GM18526 (cell line): Measurements from ENCODE around the gene ST3GAL2.
A peak's percentile ranks its signal among the peaks of the same experiment; 100 is the strongest.

Source experiments
- POLR2A ChIP-seq: IDR thresholded peaks from 3 replicates; pipeline ENCODE4 v1.6.1; 2011; ENCODE audit not compliant: insufficient read length; ENCODE audit errors: extremely low read depth

The ST3GAL2 gene

GRCh38 chr16:70432723-70433457 is 6.0 kb downstream of the ST3GAL2 start:
- peak; percentile 45 for TF ChIP-seq POLR2A

- TF ChIP-seq POLR2A = no peak
Measured at GRCh38 chr16:70432356-70432722, 6.6 kb downstream of the ST3GAL2 start.

- peak; percentile 42 for TF ChIP-seq POLR2A
Measured at GRCh38 chr16:70430667-70431536, 8.0 kb downstream of the ST3GAL2 start.

GRCh38 chr16:70429888-70430666 is 8.8 kb downstream of the ST3GAL2 start:
- no peak for TF ChIP-seq POLR2A

GRCh38 chr16:70428178-70428998 is 10.5 kb downstream of the ST3GAL2 start:
- peak; percentile 41 for TF ChIP-seq POLR2A

- TF ChIP-seq POLR2A = no peak
Measured at GRCh38 chr16:70427786-70428177, 11.1 kb downstream of the ST3GAL2 start.

- TF ChIP-seq POLR2A = no peak
Measured at GRCh38 chr16:70422543-70422942, 16.4 kb downstream of the ST3GAL2 start.

GRCh38 chr16:70421473-70422311 is 17.2 kb downstream of the ST3GAL2 start:
- TF ChIP-seq POLR2A = no peak

GRCh38 chr16:70421014-70421413 is 17.9 kb downstream of the ST3GAL2 start:
- TF ChIP-seq POLR2A = no peak

GRCh38 chr16:70419384-70420327 is 19.2 kb downstream of the ST3GAL2 start:
- TF ChIP-seq POLR2A = no peak

- TF ChIP-seq POLR2A = no peak
Measured at GRCh38 chr16:70418993-70419318, 19.9 kb downstream of the ST3GAL2 start.

- TF ChIP-seq POLR2A = no peak
Measured at GRCh38 chr16:70418274-70418992, 20.5 kb downstream of the ST3GAL2 start.

- no peak for TF ChIP-seq POLR2A
Measured at GRCh38 chr16:70417661-70418060, 21.2 kb downstream of the ST3GAL2 start.
